ENCODE results near the gene KCNMB4. TPM values are rescaled to one million over a fixed set of nuclear protein-coding genes. Genes with fewer than 3 reads are reported as not detected.

The KCNMB4 gene
- total RNA-seq, 1 experiment from 2014 or later = 3.0 TPM

DNA sequence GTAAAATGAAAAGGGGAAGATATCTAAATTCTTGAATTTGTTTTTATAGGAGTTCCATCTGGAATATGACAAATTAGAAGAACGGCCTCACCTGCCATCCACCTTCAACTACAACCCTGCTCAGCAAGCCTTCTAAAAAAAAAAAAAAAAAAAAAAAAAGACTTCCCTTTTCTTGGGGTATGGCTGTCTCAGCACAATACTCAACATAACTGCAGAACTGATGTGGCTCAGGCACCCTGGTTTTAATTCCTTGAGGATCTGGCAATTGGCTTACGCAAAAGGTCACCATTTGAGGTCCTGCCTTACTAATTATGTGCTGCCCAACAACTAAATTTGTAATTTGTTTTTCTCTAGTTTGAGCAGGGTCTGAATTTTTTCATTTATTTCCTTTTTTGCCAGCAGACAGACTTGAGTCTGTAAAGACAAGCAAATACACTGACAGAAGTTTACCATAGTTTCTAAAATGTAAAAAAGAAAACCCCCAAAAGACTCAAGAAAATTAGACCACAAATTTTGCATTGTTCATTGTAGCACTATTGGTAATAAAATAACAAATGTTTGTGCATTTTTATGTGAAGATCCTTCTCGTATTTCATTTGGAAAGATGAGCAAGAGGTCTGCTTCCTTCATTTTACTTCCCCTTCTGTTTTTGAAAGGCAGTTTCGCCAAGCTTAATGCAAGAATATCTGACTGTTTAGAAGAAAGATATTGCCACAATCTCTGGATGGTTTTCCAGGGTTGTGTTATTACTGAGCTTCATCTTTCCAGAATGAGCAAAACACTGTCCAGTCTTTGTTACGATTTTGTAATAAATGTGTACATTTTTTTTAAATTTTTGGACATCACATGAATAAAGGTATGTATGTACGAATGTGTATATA lies 12.1 kb upstream of the KCNMB4 start:
- H4K20me1 ChIP-seq (ENCODE audit: low read length) = no peaks in the 10 kb centered on the region
- intact Hi-C loops (cut with micrococcal nuclease) = no loop called here
- DNase-seq (no peak), ATAC-seq (no peak)
- ChIA-PET CTCF (no interaction called here), POLR2A (ENCODE audit: unreplicated experiment) (no interaction called here)
- BruUV-seq (replicated peaks) = no TSS peak
- H3K9ac ChIP-seq (ENCODE audit: low read length) = no peak overlapping the region
- no peaks in the 10 kb centered on the region for H3K9me2 ChIP-seq (replicated peaks; ENCODE audit: low read length)
- no peak overlapping the region for H3K4me3 ChIP-seq (ENCODE audit: low read length)
- no peak overlapping the region for H3K27ac ChIP-seq (ENCODE audit: low read length)
- no peak overlapping the region for H3K4me2 ChIP-seq (ENCODE audit: low read length)
- no peaks in the 10 kb centered on the region for H3F3A ChIP-seq (ENCODE audit: low read length, unreplicated experiment)
- no peaks in the 10 kb centered on the region for H3K4me1 ChIP-seq (ENCODE audit: insufficient read depth, low read length)
- H3K27me3 ChIP-seq (ENCODE audit: low read length) = no peaks in the 10 kb centered on the region
- H3K36me3 ChIP-seq (ENCODE audit: low read depth, low read length) = peaks cover 16% of the 10 kb centered on the region; the same call in 1 of the 2 replicates
- H2AFZ ChIP-seq (ENCODE audit: low read length) = no peak overlapping the region
- no peaks in the 10 kb centered on the region for H3K79me2 ChIP-seq (ENCODE audit: low read length)
- no peak for TF ChIP-seq EZH2 (IDR thresholded peaks at IDR 0.05; ENCODE audit: low read length, unreplicated experiment)
- no peak for TF ChIP-seq EZH2phosphoT487 (IDR thresholded peaks at IDR 0.05; ENCODE audit: borderline replicate concordance, low read length)
- TF ChIP-seq, protein P1, sequence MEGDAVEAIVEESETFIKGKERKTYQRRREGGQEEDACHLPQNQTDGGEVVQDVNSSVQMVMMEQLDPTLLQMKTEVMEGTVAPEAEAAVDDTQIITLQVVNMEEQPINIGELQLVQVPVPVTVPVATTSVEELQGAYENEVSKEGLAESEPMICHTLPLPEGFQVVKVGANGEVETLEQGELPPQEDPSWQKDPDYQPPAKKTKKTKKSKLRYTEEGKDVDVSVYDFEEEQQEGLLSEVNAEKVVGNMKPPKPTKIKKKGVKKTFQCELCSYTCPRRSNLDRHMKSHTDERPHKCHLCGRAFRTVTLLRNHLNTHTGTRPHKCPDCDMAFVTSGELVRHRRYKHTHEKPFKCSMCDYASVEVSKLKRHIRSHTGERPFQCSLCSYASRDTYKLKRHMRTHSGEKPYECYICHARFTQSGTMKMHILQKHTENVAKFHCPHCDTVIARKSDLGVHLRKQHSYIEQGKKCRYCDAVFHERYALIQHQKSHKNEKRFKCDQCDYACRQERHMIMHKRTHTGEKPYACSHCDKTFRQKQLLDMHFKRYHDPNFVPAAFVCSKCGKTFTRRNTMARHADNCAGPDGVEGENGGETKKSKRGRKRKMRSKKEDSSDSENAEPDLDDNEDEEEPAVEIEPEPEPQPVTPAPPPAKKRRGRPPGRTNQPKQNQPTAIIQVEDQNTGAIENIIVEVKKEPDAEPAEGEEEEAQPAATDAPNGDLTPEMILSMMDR (conservative IDR thresholded peaks at IDR 0.05; ENCODE audit: low read depth, low read length) = no peak
- no peaks in the 10 kb centered on the region for H3K9me3 ChIP-seq (ENCODE audit: low read length)

DNA sequence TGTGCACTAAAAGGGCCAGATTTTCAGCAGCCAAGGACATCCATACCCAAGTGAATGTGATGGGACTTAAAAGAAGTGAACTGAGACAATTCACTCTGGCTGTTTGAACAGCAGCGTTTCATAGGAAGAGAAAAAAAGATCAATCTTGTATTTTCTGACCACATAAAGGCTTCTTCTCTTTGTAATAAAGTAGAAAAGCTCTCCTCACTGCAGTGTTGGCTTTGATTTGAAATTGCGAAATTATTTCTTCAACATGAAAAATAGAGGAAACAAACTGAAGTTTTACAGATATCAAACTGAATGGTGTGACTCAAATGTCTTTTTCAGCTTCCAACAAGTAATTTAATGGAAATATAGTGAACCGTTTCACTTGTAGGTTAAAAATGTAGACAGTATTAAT lies 11.3 kb upstream of the KCNMB4 start:
- no peaks in the 10 kb centered on the region for H4K20me1 ChIP-seq (ENCODE audit: low read length)
- no peaks in the 10 kb centered on the region for H3F3A ChIP-seq (ENCODE audit: low read length, unreplicated experiment)
- no peaks in the 10 kb centered on the region for H3K79me2 ChIP-seq (ENCODE audit: low read length)
- TF ChIP-seq, protein P1 (conservative IDR thresholded peaks at IDR 0.05; ENCODE audit: low read depth, low read length) = no peak
- no peak for TF ChIP-seq EZH2phosphoT487 (IDR thresholded peaks at IDR 0.05; ENCODE audit: borderline replicate concordance, low read length)
- no peak for TF ChIP-seq EZH2 (IDR thresholded peaks at IDR 0.05; ENCODE audit: low read length, unreplicated experiment)
- no peak overlapping the region for H3K9ac ChIP-seq (ENCODE audit: low read length)
- BruUV-seq (replicated peaks) = no TSS peak
- no peak overlapping the region for H3K4me3 ChIP-seq (ENCODE audit: low read length)
- peaks cover 16% of the 10 kb centered on the region; the same call in 1 of the 2 replicates for H3K36me3 ChIP-seq (ENCODE audit: low read depth, low read length)
- H3K9me2 ChIP-seq (replicated peaks; ENCODE audit: low read length) = no peaks in the 10 kb centered on the region
- H2AFZ ChIP-seq (ENCODE audit: low read length) = no peak overlapping the region
- no peaks in the 10 kb centered on the region for H3K4me1 ChIP-seq (ENCODE audit: insufficient read depth, low read length)
- DNase-seq (no peak), ATAC-seq (no peak)
- no peaks in the 10 kb centered on the region for H3K27me3 ChIP-seq (ENCODE audit: low read length)
- POLR2A ChIA-PET (ENCODE audit: unreplicated experiment) = no interaction called here
- no peak overlapping the region for H3K27ac ChIP-seq (ENCODE audit: low read length)
- H3K4me2 ChIP-seq (ENCODE audit: low read length) = no peak overlapping the region
- no peaks in the 10 kb centered on the region for H3K9me3 ChIP-seq (ENCODE audit: low read length)
- intact Hi-C loops (cut with micrococcal nuclease) = no loop called here
- CTCF ChIA-PET = no interaction called here

DNA sequence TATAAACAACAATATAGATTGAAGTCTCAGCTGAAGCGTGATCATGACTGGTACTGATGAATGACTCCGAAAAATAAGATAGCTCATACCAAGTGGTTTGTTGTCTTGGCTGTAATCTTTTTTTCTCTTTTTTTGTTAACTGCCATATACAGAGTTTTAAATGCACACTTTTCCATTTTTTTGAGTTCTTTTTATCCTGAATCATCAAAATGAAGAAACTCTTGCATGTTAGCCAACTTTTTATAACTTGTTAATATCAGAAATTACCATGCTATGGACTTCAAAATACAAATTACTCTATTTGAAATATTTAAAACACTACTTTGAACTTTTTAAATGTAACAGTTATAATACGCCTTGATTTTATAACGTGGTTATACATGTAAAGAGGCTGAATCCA lies 10.1 kb upstream of the KCNMB4 start:
- H3F3A ChIP-seq (ENCODE audit: low read length, unreplicated experiment) = no peaks in the 10 kb centered on the region
- POLR2A ChIA-PET (ENCODE audit: unreplicated experiment) = no interaction called here
- H3K9me2 ChIP-seq (replicated peaks; ENCODE audit: low read length) = no peaks in the 10 kb centered on the region
- peaks cover 16% of the 10 kb centered on the region; the same call in 1 of the 2 replicates for H3K36me3 ChIP-seq (ENCODE audit: low read depth, low read length)
- no peak overlapping the region for H3K27ac ChIP-seq (ENCODE audit: low read length)
- no peaks in the 10 kb centered on the region for H3K4me1 ChIP-seq (ENCODE audit: insufficient read depth, low read length)
- H3K79me2 ChIP-seq (ENCODE audit: low read length) = no peaks in the 10 kb centered on the region
- no peak overlapping the region for H2AFZ ChIP-seq (ENCODE audit: low read length)
- no peak for ATAC-seq
- H3K9me3 ChIP-seq (ENCODE audit: low read length) = no peaks in the 10 kb centered on the region
- TF ChIP-seq EZH2phosphoT487 (IDR thresholded peaks at IDR 0.05; ENCODE audit: borderline replicate concordance, low read length) (no peak), EZH2 (IDR thresholded peaks at IDR 0.05; ENCODE audit: low read length, unreplicated experiment) (no peak)
- TF ChIP-seq, protein P1 (conservative IDR thresholded peaks at IDR 0.05; ENCODE audit: low read depth, low read length) = no peak
- H3K4me3 ChIP-seq (ENCODE audit: low read length) = no peak overlapping the region
- no peak overlapping the region for H3K9ac ChIP-seq (ENCODE audit: low read length)
- no peaks in the 10 kb centered on the region for H4K20me1 ChIP-seq (ENCODE audit: low read length)
- no peak overlapping the region for H3K4me2 ChIP-seq (ENCODE audit: low read length)
- BruUV-seq (replicated peaks) = no TSS peak
- intact Hi-C loops (cut with micrococcal nuclease) = no loop called here
- CTCF ChIA-PET = no interaction called here
- DNase-seq = no peak
- H3K27me3 ChIP-seq (ENCODE audit: low read length) = no peaks in the 10 kb centered on the region

Data from PC-3 (cell line).